AG09319 (cell line): Measurements from ENCODE around the gene HDDC2.

Experiments used
- DNase-seq: peaks from one replicate; pipeline ENCODE4 v3.0.0-alpha.2; 2010; ENCODE audit warnings: low read depth; ENCODE audit errors: extremely low read depth
- TF ChIP-seq, protein P1 (sequence below): IDR thresholded peaks from 2 replicates; pipeline ENCODE4 v1.5.1; 2011; ENCODE audit warnings: low read depth, mild to moderate bottlenecking, inconsistent platforms, low read length, moderate library complexity

HDDC2 gene

DNA sequence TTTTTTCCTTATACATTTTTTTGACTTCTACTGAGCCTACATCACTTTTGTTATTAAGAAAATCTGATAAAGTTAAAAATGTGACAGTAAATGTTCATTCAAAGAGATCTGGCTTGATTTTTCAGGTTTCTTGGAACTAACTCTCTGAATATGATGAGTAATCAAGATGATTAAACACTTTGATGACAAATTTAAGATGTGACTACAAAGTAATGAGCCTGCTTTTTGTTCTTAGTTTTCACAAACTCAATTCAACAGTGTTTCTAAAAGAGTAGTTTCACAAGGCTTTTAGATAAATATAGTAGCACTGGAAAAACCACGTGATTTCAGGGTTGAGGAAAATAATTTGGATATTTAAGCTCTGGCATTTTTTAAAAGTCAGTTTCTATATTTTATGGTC, 37.9 kb upstream of the HDDC2 start:
- TF ChIP-seq, protein P1, sequence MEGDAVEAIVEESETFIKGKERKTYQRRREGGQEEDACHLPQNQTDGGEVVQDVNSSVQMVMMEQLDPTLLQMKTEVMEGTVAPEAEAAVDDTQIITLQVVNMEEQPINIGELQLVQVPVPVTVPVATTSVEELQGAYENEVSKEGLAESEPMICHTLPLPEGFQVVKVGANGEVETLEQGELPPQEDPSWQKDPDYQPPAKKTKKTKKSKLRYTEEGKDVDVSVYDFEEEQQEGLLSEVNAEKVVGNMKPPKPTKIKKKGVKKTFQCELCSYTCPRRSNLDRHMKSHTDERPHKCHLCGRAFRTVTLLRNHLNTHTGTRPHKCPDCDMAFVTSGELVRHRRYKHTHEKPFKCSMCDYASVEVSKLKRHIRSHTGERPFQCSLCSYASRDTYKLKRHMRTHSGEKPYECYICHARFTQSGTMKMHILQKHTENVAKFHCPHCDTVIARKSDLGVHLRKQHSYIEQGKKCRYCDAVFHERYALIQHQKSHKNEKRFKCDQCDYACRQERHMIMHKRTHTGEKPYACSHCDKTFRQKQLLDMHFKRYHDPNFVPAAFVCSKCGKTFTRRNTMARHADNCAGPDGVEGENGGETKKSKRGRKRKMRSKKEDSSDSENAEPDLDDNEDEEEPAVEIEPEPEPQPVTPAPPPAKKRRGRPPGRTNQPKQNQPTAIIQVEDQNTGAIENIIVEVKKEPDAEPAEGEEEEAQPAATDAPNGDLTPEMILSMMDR = no peak
- DNase-seq = no peak

DNA sequence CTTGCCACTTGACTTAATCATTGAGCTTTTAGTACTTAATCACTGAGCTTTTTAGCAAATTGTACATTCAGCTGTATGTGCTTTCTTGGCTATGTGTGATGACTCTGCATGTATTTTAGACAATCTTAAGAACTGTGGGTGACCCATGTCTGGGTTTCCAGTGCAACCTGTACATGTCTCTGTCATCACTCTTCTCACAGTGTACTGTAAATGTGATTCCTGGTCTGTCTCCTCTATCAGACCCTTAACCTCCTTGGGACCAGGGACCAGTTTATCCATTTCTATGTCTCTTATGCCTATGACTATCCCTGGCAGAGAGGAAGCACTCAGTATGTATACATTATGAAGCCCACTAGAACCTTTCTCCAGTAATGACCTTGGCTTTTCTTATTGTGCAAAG, 36.6 kb upstream of the HDDC2 start:
- no peak for DNase-seq
- TF ChIP-seq, protein P1 = no peak

DNA sequence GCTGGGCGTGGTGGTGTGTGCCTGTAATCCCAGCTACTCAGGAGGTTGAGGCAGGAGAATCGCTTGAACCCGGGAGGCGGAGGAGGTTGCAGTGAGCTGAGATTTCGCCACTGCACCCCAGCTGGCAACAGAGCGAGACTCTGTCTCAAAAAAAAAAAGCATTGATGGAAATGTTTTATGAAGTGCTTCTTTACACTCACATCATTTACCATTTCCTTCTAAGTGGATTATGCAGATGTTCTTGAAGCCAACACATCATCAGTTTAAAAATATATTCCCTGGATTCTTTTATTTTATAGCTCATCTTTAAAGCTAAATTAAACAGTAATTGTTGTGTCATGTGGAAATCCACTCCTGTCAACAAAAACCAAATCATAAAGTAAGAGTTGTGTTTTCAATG, 35.9 kb upstream of the HDDC2 start:
- TF ChIP-seq, protein P1 = no peak
- DNase-seq = no peak

DNA sequence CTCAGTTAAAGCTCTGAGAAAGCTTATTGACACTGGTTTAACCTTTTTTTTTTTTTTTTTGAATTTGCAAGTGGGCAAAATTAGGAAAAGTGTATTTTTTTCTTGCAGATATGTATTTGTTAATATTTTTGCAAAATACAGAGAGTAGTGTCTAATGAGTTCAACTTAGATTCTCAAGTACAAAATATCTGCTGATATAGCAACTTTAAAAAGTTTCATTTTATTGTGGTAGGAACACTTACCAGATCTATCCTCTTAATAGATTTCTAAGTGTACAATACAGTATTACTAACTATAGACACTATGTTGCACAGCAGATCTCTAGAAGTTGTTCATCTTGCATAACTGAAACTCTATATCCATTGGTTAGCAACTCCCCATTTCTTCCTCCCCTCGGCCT, 30.9 kb upstream of the HDDC2 start:
- no peak for DNase-seq
- TF ChIP-seq, protein P1 = no peak

DNA sequence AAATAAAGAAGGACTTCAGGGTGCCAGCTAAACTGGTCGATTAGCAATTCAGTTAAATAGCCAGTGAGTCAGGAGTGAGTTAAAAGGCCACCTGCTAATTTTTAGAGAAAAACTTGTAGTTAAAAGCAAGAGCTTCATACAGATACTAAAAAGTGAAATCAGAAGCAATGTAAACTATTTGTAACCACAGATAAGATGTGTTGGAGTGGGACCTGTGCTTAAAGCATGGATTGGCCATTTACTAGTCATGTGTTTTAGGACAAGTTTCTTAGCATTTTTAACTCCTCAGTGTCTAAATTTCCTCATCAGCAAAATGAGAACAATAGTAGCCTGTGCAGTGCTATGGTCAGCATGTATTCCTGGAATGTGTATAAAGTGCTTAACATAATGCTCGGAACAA, 23.8 kb upstream of the HDDC2 start:
- no peak for DNase-seq
- TF ChIP-seq, protein P1 = no peak

DNA sequence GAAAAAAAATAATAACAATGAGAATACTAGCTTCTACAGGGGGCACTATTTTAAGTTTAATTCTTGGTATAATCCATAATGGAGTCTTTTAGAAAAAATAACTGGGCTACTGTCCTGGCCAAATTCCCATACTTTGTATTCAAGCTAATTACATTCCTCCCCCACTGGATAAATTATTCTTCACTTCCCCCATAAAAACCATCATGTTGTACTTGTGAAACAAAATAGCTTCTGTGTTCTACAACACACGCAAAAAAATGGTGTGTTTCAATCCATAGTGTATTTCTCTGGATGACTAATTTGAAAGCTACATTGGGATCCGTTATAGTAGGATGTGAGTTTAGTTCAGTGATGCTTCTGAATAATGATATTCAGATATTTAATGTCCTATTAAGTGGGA, 21.6 kb upstream of the HDDC2 start:
- no peak for DNase-seq
- TF ChIP-seq, protein P1 = no peak

DNA sequence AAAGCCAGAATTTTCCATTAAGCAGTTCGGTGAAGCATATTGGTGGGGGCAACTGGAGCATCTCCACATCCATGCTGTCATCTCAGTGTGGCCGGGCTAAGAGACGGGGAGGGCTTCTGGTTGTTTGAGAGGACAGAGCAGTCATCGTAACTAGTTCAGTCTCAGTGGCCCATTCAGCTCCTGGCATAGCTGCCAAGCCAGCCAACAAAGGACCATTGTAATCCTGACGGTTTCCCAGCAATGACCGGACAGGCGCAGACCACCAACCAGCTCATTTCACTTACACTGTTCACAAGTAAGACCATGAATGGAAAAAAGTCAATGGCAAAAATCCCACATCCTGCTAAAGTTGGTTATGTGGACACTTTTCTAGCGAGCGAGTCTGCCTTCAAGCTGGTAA, 14.9 kb upstream of the HDDC2 start:
- TF ChIP-seq, protein P1 = no peak
- no peak for DNase-seq

DNA sequence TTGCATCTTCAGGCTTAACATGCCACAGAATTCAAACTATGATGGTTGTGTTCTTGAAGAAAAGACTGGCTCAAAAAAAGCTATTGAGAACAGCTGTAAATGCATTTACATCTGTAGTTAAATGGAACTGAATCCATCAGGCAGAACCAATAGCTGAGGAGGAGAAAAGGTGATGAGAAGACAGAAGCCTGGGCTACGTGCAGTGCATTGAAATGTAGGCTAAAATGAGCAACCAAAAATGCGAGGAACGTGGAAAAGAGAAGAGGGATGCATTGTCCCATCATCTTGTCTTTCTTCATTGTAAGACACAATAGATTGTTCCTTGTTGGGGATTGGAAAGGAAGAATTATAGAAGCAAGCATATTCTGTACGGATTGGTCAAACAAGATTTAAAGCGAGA, 13.8 kb upstream of the HDDC2 start:
- TF ChIP-seq, protein P1 = no peak
- DNase-seq = no peak
